D721Med (cell line): Measurements from ENCODE around the gene RNF208.

Experiments used
- DNase-seq: peaks from one replicate; pipeline ENCODE4 v3.0.0; 2011; ENCODE audit warnings: low spot score; ENCODE audit not compliant: insufficient read length
- FAIRE-seq: peaks from 2 replicates; lab custom pipeline; 2011; peaks lifted over from hg19 to GRCh38; lab: Jason Lieb, UNC
- TF ChIP-seq, protein P1 (sequence below): IDR thresholded peaks from 2 replicates; pipeline ENCODE4 v1.5.1; 2012; ENCODE audit warnings: mild to moderate bottlenecking, control low read depth; ENCODE audit not compliant: insufficient read depth; ENCODE audit errors: missing control alignments

RNF208 gene

DNA sequence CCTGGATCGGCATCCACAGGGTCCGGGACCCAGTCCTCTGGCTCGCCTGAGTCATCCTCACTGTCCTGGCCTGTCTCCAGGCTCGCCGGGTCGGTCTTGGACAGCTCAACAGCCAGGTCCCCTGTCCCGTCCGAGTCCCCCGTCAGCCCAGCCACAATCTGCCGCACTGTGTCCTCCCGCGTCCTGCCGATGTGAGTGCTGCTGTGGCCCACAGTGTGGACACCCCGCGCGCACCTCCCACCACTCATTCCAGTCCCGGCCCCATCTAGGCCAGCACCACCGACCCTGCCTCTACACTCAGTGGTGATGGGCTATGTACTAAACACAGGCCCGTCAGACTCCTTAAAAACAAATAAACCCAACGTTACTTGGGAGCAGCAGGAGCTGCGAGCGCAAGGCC, 40.4 kb downstream of the RNF208 start:
- DNase-seq (no peak), FAIRE-seq (no peak)
- TF ChIP-seq, protein P1, sequence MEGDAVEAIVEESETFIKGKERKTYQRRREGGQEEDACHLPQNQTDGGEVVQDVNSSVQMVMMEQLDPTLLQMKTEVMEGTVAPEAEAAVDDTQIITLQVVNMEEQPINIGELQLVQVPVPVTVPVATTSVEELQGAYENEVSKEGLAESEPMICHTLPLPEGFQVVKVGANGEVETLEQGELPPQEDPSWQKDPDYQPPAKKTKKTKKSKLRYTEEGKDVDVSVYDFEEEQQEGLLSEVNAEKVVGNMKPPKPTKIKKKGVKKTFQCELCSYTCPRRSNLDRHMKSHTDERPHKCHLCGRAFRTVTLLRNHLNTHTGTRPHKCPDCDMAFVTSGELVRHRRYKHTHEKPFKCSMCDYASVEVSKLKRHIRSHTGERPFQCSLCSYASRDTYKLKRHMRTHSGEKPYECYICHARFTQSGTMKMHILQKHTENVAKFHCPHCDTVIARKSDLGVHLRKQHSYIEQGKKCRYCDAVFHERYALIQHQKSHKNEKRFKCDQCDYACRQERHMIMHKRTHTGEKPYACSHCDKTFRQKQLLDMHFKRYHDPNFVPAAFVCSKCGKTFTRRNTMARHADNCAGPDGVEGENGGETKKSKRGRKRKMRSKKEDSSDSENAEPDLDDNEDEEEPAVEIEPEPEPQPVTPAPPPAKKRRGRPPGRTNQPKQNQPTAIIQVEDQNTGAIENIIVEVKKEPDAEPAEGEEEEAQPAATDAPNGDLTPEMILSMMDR, result no peak

DNA sequence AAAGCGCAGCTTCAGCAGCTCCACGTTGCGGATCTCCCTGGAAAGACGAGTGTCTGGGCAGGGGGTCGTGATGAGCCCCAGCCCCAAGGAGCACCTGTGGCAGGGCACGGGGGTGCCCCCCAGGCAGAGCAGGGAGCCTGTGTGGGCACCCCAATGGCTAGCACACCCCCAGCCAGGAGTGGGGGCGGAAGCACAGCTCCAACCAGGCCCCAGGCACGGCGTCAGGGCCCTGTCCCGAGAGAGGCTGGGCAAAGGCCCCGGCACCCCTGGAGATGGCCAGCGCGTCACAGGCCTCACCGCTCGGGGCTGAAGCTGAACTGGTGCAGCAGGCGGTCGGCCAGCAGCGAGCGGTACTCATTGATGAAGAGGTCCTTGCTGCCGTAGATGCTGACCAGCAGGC, 41.5 kb downstream of the RNF208 start:
- DNase-seq, result no peak
- TF ChIP-seq, protein P1, result no peak
- no peak for FAIRE-seq

DNA sequence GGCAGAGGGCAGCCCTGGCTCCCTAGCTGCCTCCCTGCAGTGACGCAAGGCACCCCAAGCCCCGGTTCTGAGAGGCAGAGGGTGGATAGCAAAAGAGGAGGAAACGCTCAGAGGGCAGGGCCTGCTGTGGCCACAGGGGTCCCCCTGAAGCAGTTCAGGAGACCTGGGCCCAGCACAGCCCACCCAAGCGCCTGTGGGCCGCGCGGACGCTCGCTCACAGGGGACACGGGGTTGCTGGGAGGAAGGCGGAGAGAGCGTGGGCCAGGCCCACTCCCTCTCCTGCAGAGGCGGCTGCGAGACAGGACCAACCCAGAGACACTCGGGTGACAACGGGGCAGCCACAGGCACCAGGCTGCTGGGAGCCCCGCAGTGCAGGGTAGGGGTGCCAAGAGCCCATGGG, 42.3 kb downstream of the RNF208 start:
- TF ChIP-seq, protein P1, result no peak
- no peak for FAIRE-seq
- DNase-seq, result no peak

DNA sequence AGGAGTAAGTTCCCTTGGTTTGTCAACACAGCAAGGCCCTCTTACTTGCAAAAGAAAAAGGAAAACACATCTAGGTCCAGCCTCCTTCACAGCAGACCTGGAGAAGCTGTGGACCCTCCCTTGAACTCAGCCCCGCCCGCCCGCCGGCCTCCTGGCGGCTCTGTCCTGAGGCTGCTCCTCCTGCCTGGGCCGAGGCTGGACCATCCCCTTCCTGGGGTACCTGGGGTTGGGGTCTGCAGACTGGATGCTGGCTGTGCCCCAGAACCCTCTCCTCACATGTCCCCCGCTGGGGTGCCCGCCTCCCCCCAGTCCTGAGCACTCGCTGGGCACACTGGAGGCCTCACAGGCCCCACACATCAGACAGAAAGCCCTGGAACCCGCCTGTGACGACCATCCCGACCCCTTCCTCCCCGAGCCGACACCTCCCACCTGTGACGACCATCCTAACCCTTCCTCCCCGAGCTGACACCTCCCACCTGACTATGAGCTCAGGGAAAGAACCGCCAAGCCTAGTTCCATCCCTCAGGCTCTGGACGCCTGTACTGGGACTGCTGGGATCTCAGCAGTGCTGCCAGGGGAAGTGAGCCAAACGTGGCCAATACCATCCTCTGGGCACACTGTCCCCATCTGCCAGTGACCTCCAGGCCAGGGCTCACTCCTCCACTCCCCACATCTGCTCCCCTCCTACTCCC, 43.0 kb downstream of the RNF208 start:
- FAIRE-seq (no peak), DNase-seq (no peak)
- TF ChIP-seq, protein P1, result no peak

DNA sequence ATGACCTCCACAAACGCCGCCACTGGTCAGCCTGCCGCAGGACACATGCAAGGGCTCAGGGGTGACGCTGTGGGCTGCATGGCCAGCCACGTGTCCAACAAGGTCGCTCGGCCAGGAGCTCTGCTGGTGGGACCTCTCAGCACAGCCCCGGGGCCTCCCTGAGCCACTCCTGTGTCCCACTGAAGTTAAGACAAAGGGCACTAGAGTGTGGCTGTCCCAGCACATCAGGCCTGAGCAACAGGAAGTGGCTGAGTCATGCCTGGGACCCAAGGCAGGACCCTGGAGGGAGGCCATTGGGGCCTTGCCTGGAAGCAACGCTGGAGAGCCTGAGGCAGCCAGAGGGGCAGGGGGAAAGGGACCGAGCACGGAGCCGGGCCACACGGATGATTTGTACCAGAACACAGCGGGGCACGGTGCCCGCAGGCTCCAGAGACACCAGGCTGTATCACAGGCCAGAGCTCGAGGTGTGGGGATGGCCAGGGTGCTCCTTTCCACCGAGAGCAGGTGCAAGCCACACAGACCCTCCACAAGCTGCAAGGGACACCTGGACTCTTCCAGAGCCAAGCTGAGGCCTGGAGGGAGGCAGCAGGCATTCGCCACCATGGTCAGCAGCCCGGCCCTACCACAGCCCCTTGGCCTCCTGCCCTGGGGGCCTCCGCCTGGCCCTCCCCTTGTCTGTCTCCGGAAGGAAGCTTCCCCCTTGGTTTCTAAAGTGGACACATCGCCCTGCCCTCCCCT, 43.7 kb downstream of the RNF208 start:
- FAIRE-seq, result no peak

DNA sequence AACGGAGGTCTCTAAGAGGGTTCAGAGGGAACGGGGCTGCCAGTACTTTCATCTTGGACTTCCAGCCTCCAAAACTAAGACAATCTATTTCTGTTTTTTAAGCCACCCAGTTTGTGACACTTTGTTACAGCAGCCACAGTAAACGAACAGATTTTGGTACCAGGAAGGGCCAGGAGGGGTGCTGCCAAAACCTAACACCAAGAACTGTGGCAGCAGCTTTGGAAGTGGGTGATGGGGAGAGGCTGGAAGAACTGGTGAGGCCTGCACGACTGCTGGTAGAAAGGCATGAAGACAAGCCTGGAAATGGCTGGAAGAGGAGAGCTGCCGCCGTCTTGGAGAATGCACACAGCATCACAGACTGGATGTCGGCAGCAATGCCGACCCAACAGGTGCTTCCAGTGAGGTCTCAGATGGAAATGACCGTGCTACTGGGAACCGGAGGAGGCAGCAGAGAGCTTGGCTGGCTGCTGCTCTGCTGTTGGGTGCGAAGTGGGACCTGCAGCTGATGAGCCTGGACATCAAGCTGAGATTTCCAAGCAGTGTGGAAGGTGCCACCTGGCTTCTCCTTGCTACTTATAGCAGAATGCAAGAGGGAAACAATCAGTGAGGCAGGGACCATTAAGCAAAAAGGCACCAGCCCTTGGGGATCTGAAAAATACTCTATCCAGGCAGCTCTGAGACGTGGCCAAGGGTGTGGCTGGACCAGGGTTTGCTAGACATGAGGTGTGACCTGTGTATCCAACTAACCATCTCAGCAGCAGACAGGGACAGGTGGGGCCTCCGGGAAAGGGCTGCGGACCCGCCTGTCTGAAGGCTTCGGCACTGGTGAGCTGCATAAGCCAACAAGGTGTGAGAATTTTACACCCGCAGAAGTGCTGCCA, 45.5 kb downstream of the RNF208 start:
- TF ChIP-seq, protein P1, result peak; percentile 56
- no peak for FAIRE-seq

More for the DNA sequence above, 43.7 kb downstream of the RNF208 start:
- DNase-seq, result no peak
- TF ChIP-seq, protein P1, result no peak

More for the DNA sequence above, 45.5 kb downstream of the RNF208 start:
- no peak for DNase-seq
